GM10266 (cell line): Measurements from ENCODE around the gene DAAM2.

Experiments used
- DNase-seq: peaks from one replicate; pipeline ENCODE4 v3.0.0; 2012; ENCODE audit errors: extremely low spot score
- CTCF ChIP-seq: IDR thresholded peaks from 2 replicates; pipeline ENCODE4 v1.5.1; 2012; ENCODE audit warnings: mild to moderate bottlenecking, low read depth; ENCODE audit not compliant: control insufficient read depth, insufficient read depth; ENCODE audit errors: missing control alignments

Gene DAAM2

GRCh38 chr6:39791850-39792539 lies at the start of gene DAAM2:
Gene DAAM2 (plus strand): TSS chr6:39792376. CDS start chr6:39856303, 63,927 bp downstream.
- TF ChIP-seq CTCF = peak; percentile 23
- no peak for DNase-seq

- no peak for DNase-seq
- TF ChIP-seq CTCF = no peak
Observed at GRCh38 chr6:39746795-39747194, 45.4 kb upstream of the DAAM2 start.

- no peak for DNase-seq
- TF ChIP-seq CTCF = no peak
Observed at GRCh38 chr6:39752835-39753724, 39.1 kb upstream of the DAAM2 start.

- DNase-seq = no peak
- TF ChIP-seq CTCF = no peak
Observed at GRCh38 chr6:39753725-39754045, 38.5 kb upstream of the DAAM2 start.

- no peak for TF ChIP-seq CTCF
- DNase-seq = no peak
Observed at GRCh38 chr6:39754514-39755115, 37.6 kb upstream of the DAAM2 start.

GRCh38 chr6:39755231-39755630 lies 36.9 kb upstream of the DAAM2 start:
- TF ChIP-seq CTCF = no peak
- no peak for DNase-seq
